IPS DF 19.7 (cell line): ENCODE data around the gene RBM25.
A peak's percentile ranks its signal among the peaks of the same experiment; 100 is the strongest.
"Not testable (repeated sequence)": the region's sequence is repeated elsewhere in the genome, so short reads cannot be mapped to it uniquely, and the experiment has no call there.

Experiments used
- DNase-seq: peaks from one replicate; pipeline ENCODE4 v3.0.0-alpha.2; 2013; ENCODE audit warnings: low read depth, low spot score

Gene RBM25

GRCh38 chr14:73058224-73058921 lies at the start of gene RBM25:
Gene RBM25 (plus strand): TSS chr14:73058534. CDS start chr14:73071642, 13,108 bp downstream.
- peak; percentile 97 for DNase-seq

GRCh38 chr14:73011189-73011588 lies 47.1 kb upstream of the RBM25 start:
- not testable (repeated sequence) for DNase-seq

- no peak for DNase-seq
These were observed 44.2 kb upstream of the RBM25 start for GRCh38 chr14:73014105-73014504.

- not testable (repeated sequence) for DNase-seq
These were observed 42.8 kb upstream of the RBM25 start for GRCh38 chr14:73015552-73015951.

- DNase-seq = not testable (repeated sequence)
These were observed 42.3 kb upstream of the RBM25 start for GRCh38 chr14:73016011-73016410.

- DNase-seq = no peak
These were observed 36.3 kb upstream of the RBM25 start for GRCh38 chr14:73022051-73022450.

GRCh38 chr14:73025544-73025943 lies 32.8 kb upstream of the RBM25 start:
- no peak for DNase-seq

- DNase-seq = no peak
These were observed 32.0 kb upstream of the RBM25 start for GRCh38 chr14:73026243-73026844.

GRCh38 chr14:73026845-73027542 lies 31.3 kb upstream of the RBM25 start, which contains the start of gene ZFYVE1:
Gene ZFYVE1 (minus strand): TSS chr14:73027106. CDS start chr14:73024508, 2,598 bp downstream.
- DNase-seq = peak; percentile 98

- DNase-seq = no peak
These were observed 30.8 kb upstream of the RBM25 start for GRCh38 chr14:73027546-73027945.

- no peak for DNase-seq
These were observed 30.4 kb upstream of the RBM25 start for GRCh38 chr14:73027984-73028383.

- not testable (repeated sequence) for DNase-seq
These were observed 21.5 kb upstream of the RBM25 start for GRCh38 chr14:73036706-73037450.

GRCh38 chr14:73047808-73048207 lies 10.5 kb upstream of the RBM25 start:
- no peak for DNase-seq

- no peak for DNase-seq
These were observed 8.9 kb upstream of the RBM25 start for GRCh38 chr14:73049428-73049827.

GRCh38 chr14:73055251-73055650 lies 3.1 kb upstream of the RBM25 start:
- DNase-seq = no peak

- no peak for DNase-seq
These were observed 450 bp upstream of the RBM25 start for GRCh38 chr14:73057944-73058223.

- DNase-seq = no peak
These were observed 764 bp downstream of the RBM25 start for GRCh38 chr14:73058922-73059673.

GRCh38 chr14:73069585-73069984 lies 11.3 kb downstream of the RBM25 start:
- no peak for DNase-seq

- no peak for DNase-seq
These were observed 32.7 kb downstream of the RBM25 start for GRCh38 chr14:73091044-73091443.

GRCh38 chr14:73097421-73097820 lies 39.1 kb downstream of the RBM25 start:
- DNase-seq = no peak

- DNase-seq = no peak
These were observed 42.0 kb downstream of the RBM25 start for GRCh38 chr14:73100334-73100733.
